MG63 (cell line): ENCODE results near the gene MCM3AP. TPM values are rescaled to one million over a fixed set of nuclear protein-coding genes. Genes with fewer than 3 reads are reported as not detected.

Experiments
- DNase-seq: peaks from one replicate; pipeline ENCODE4 v3.0.0-alpha.2; 2020
- H3K27me3 ChIP-seq: fragments of 250-450 bp; sonication (Bioruptor Pico); 2 replicates; pipeline ENCODE4 v1.5.1; 2020; ENCODE audit warnings: mild to moderate bottlenecking, moderate library complexity
- H3K36me3 ChIP-seq: fragments of 250-450 bp; sonication (Bioruptor Pico); 2 replicates; pipeline ENCODE4 v1.5.1; 2020; ENCODE audit warnings: mild to moderate bottlenecking, moderate library complexity
- H3K4me3 ChIP-seq: fragments of 250-450 bp; sonication (Bioruptor Pico); 2 replicates; pipeline ENCODE4 v1.5.1; 2020; ENCODE audit warnings: mild to moderate bottlenecking, moderate library complexity
- H3K9me3 ChIP-seq: fragments of 250-450 bp; sonication (Bioruptor Pico); 2 replicates; pipeline ENCODE4 v1.5.1; 2020; ENCODE audit warnings: mild to moderate bottlenecking, moderate library complexity
- total RNA-seq: library from RNA; depleted of rRNA; stranded (reverse); fragments of >200 nt; shearing (Covaris generic); gene quantifications from 2 replicates; pipeline ENCODE4 v1.2.3, GENCODE V29; 2014; ENCODE audit warnings: low replicate concordance

Gene MCM3AP
- total RNA-seq, 1 experiment from 2014 or later, result 76.0 TPM

DNA sequence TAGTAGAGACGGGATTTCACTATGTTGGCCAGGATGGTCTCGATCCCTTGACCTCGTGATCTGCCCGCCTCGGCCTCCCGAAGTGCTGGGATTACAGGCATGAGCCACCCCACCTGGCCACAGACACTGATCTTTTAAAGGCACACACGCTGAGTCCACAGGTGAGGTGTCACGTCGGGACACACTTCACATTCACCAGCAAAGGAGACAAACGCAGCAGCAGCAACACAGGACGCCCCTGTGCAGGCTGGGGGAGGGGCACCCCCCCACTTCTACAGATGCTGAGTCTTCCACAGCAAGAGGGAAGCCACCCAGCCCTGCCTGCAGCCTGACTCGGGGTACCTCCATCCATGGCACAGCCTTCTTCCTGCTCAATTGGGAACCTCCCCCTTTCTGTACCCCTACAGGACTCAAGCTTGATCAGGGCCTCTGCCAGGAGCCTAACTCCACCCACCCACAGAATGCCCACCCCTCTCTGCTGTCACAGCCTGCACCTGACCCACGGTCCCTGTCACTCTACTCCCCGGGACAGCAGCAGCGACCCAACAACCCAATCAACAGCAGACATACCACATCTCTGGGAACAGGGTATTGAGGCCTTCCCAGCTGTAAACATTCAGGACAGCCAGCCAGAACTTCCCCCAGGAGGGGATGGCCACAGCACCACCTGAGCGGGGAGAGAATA is 66.4 kb downstream of the MCM3AP start:
- Histone ChIP-seq H3K36me3 (peaks cover 32% of the 10 kb centered on the region), H3K4me3 (no peak overlapping the region), H3K9me3 (no peaks in the 10 kb centered on the region), H3K27me3 (no peaks in the 10 kb centered on the region)
- no peak for DNase-seq

DNA sequence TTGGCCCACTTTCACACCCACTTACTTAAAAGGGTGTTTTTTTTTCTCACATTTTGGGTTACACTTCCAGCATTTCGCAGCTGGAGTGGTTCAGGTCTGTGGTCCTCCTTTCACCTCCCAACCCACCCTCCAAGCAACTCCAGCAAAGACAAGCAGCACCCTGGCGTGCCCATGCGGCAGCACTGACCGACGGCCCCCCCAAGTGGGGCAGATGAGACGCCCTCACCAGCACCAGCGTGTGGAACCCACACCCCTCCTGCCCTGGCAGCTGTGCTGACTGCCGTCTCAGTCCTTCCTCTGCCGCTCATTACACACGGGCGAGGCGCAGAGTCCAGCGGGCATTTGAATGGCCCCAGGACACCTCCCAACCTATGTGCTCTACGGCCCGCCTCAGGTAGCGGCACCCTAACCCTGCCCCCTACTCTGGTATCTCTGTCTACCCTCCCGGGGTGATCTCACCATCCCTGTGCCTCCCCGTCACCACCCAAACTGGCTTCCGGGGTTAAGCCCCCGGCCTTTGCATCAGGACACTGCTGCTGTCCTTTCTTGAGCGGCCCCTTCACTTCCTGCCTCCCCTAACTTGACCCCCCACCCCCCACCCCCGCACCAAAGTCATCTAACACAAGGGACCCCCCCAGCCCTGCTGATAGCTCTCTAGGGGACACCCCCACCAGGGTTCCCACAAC is 67.8 kb downstream of the MCM3AP start:
- DNase-seq, result no peak
- peaks cover 34% of the 10 kb centered on the region for H3K36me3 ChIP-seq
- H3K27me3 ChIP-seq, result no peaks in the 10 kb centered on the region
- no peak overlapping the region for H3K4me3 ChIP-seq
- no peaks in the 10 kb centered on the region for H3K9me3 ChIP-seq

- no peak overlapping the region for H3K4me3 ChIP-seq
- no peaks in the 10 kb centered on the region for H3K9me3 ChIP-seq
- DNase-seq, result no peak
- H3K27me3 ChIP-seq, result no peaks in the 10 kb centered on the region
- H3K36me3 ChIP-seq, result peaks cover 31% of the 10 kb centered on the region
Measured at GRCh38 chr21:46216132-46216747, 69.2 kb downstream of the MCM3AP start.

- Histone ChIP-seq H3K9me3 (no peaks in the 10 kb centered on the region), H3K4me3 (no peak overlapping the region), H3K36me3 (peaks cover 31% of the 10 kb centered on the region), H3K27me3 (no peaks in the 10 kb centered on the region)
- DNase-seq, result no peak
Measured at GRCh38 chr21:46215436-46216131, 69.8 kb downstream of the MCM3AP start.

DNA sequence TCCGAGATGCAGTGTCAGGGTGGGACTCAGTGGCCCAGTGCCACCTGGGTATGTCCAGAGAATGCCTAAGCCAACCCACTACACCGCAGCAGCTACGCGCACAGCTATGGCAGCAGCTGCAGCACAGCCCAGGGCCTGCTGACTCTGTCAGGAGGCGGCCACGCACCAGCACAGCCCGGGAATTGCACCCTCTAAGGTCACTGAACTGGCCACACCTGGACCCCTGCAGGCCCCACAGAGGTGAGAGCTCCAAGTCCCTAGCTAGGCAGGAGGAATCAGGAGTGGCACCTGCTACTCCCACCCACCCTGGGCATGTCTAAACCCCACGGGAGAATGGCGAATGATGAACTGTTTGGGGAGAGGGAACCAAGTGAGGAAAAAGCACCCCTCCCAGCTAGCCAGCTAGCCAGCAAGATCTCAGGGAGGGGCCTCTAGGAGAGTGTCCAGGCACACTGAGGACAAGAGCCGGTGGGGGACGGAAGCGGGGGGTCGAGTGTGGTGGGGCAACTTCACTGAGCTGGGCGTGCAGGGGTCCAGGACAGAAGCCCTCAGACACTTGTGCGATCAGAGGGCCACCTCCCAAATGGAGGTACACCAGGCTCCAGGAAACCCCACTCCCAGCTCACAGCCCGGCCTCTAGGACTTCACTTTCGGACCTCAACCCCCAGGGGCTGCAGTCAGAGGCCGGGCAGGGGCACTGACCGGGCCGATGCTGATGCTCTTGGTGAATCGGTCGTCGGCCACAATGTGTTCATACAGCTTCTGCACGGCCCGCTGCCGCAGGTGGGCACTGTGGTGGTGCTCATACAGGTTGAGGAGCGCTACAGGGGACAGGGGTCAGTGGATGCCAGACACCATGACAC is 70.7 kb downstream of the MCM3AP start:
- Histone ChIP-seq H3K36me3 (peaks cover 28% of the 10 kb centered on the region), H3K27me3 (no peaks in the 10 kb centered on the region), H3K9me3 (no peaks in the 10 kb centered on the region), H3K4me3 (no peak overlapping the region)
- no peak for DNase-seq

DNA sequence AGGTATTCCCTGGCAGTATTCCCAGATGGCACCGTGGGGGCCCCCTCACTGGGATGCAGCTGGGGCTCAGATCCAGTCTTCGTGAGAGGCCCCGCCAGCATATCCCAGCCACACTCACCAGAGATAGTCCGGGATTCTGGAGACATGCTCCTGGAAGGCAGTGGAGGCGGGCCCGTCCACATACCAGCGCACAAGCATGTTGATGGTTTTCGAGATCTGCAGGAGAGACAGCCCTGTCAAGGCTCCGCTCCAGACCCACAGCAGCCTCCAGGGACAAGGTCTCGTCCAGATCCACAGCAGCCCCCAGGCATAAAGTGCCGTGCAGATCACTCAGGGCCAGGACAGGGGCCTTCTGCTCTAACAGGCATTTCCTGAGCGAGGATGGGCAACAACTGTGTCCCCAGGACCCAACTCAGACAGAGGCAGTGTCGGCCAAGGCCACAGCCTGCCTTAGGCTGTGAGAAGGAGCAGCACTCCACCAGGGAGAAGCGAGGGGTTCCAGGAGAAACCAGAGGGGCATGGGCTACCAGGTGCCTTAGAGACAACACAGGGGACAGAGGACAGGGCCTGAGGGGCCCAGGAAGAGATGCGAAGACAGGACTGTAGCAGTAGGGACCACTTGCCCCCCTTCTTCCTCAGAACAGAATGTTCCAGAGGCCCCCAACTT is 71.7 kb downstream of the MCM3AP start:
- no peak for DNase-seq
- H3K9me3 ChIP-seq, result no peaks in the 10 kb centered on the region
- no peaks in the 10 kb centered on the region for H3K27me3 ChIP-seq
- no peak overlapping the region for H3K4me3 ChIP-seq
- peaks cover 23% of the 10 kb centered on the region for H3K36me3 ChIP-seq

DNA sequence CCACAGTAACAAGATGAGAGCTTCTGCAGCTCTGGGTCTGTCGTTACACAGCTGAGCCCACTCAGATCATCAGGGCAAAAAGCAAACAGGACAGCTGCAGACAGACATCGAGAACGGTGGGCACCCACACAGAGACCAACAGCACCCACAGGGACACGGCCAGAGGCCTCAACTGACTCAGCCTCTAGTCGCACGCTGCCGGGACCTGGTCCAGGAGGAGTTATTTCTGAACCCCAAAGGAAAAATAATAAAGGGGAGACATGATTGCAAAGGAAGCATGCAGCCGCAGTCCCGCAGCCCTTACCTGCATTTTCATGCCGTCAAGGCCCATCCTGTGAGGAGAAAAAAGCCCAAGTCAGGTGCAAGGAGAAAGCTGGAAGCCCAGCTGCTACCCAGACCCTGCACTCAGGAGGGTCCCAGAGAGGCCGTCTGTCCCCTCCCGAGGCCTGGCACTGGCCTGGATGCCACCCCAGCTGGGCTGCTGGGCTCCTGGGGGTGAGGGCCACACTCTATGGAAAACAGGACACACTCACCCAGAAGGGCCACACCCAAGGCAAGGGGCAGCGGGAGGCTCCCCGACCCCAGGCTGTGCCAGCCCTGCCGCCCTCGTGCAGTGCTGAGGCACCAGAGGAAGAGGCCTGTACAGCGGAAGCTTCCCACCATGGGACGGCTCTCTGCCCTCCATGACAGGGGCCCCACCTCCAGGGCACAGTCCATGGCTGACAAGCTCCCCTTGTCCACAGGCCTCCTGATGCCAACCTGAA is 72.5 kb downstream of the MCM3AP start:
- H3K36me3 ChIP-seq, result peaks cover 23% of the 10 kb centered on the region
- no peak overlapping the region for H3K4me3 ChIP-seq
- no peaks in the 10 kb centered on the region for H3K27me3 ChIP-seq
- no peaks in the 10 kb centered on the region for H3K9me3 ChIP-seq
- DNase-seq, result no peak

DNA sequence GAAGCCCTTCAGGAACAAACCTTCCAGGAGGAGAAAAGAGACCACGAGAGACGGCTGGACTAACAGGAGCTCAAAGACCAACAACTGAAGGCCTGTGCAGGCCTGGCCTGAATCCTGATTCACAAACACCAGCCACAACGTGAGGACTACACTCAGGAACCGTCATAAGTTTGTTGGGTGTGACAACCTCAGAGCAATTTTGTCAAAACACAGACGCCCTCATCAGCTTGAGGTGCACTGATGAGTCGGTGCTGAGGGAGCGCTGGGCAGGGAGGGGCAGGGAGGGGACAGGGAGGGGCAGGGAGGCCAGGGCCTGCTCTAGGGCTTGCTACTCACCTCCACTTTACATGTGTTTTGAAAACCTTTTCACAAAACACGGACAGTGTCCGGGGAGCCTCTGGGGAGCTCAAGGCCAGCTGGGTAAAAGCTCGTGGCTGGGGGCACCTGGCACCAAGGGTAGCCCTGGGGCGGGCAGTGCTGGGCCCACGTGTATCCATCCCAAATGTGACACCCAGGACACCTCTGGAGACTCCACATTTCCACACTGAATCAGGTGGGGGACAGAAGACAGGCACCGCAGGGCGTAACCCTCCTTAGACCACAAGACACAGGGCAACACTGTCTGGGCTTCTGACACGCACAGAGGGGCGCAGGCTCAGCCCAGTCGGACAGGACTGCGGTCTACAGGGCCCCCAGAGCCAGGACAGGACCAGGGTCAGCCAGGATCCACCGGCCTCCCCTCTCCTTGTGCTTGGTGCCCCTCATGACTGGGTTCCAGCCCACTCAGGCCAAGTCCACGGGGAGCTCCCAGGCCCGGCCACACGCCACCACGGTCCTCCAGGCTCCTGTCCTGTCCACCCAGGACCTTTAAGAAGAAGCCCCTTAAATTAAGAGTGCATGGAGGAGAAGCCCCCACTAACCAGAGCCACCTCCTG is 73.4 kb downstream of the MCM3AP start:
- Histone ChIP-seq H3K9me3 (no peaks in the 10 kb centered on the region), H3K36me3 (peaks cover 23% of the 10 kb centered on the region), H3K4me3 (no peak overlapping the region), H3K27me3 (no peaks in the 10 kb centered on the region)
- no peak for DNase-seq

DNA sequence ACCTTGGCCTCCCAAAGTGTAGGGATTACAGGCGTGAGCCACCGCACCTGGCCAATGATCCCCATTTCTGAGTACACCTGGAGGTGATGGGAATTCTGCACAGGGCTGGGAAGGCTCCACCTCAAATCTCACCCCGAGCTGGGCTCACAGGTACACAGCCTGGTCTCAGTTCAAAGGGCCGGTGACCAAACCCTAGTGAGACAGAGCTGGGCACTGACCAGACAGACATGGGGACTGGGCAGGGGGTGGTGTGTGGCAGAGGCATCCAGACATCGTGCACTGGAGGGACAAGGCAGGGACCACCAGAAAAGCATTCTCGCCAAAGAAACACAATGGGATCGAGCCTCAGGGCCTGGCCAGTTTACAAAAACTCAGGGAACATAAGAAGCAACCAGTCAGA is 74.0 kb downstream of the MCM3AP start:
- DNase-seq, result no peak
- H3K36me3 ChIP-seq, result peaks cover 22% of the 10 kb centered on the region
- no peak overlapping the region for H3K4me3 ChIP-seq
- no peaks in the 10 kb centered on the region for H3K27me3 ChIP-seq
- no peaks in the 10 kb centered on the region for H3K9me3 ChIP-seq

GRCh38 chr21:46210378-46211136 is 74.9 kb downstream of the MCM3AP start:
- Histone ChIP-seq H3K27me3 (no peaks in the 10 kb centered on the region), H3K36me3 (peaks cover 26% of the 10 kb centered on the region), H3K9me3 (no peaks in the 10 kb centered on the region), H3K4me3 (no peak overlapping the region)
- DNase-seq, result no peak

DNA sequence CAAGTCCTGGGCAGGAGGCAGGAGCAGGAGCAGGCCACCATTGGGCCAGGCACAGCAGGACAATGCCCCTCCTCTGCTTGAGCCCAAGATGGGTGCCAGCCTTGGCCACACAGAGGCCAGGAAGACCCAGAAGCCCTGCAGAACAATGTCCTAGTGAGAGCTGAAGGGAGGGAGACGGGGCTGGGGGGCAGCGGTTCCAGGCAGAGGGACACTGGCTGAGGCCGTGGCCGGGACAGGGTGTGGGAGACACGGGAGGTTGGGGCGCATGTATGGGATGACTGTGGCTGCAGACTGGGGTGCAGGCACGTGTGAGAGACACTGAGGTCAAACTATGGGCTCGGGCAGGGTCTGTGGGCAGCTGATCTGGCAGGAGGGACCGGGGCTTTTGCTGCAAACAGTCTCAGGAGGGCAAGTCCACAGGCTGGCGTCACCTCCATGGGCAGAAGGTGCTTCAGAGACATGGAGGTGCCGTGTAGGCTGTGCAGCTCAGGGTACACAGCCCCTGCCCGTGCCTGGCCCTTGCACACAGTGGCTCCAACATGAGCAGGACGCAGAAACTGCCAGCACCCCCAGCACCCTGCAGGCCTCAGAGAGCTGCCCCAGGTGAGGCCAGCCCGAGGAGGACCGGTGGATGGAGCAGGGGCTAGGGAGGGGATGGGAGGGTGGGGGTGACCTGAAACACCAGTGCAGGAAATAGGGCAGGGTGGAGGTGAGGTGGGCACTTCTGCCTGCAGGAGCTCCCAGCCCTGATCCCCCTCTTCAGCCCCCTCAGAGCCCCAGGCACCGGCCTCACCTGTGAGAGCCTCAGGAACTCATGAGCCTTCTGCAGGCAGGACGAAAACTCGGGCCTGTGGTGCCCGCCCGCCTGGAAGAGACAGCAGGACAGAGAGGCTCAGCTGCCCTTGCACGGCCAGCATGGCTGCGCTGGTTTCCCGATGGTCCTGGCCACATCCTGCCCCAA is 76.4 kb downstream of the MCM3AP start:
- Histone ChIP-seq H3K36me3 (peaks cover 35% of the 10 kb centered on the region), H3K27me3 (no peaks in the 10 kb centered on the region), H3K4me3 (no peak overlapping the region), H3K9me3 (no peaks in the 10 kb centered on the region)
- no peak for DNase-seq

DNA sequence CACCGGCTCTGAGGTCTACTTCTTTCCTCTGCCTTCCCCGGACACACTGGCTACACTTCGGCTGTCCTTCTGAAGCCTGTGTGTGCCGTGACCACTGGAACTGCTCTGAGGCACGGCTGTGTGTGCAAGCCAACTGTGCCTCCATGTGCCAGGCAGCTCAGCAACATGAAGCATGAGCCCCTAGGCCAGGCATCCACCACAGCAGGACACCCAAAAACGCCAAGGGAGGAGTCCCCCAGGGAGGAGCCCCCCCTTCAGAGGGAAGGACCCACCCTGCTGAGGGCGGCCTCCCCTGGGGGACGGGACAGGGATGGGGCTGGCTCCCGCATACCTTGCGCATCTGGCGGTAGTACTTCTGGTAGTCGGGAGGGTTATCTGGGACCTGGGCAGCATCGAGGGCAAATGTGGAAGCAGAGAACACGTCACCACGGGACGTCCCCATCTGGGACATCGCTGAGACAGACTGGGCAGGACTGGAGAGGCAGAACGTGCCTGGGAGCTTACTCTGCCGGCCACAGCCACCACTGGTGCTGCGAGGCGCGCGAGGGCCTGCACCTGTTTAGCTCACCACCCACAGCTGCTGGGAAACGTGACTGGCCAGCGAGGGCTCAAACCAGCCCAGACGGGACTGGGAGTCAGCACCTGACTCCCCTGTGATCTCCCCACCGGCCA is 77.4 kb downstream of the MCM3AP start:
- Histone ChIP-seq H3K9me3 (no peaks in the 10 kb centered on the region), H3K36me3 (peaks cover 40% of the 10 kb centered on the region), H3K4me3 (no peak overlapping the region), H3K27me3 (no peaks in the 10 kb centered on the region)
- DNase-seq, result no peak
